IMR-90 (cell line): Measurements from ENCODE around the gene SGTB.
"Not testable (repeated sequence)": the region's sequence is repeated elsewhere in the genome, so short reads cannot be mapped to it uniquely, and the experiment has no call there.

ENCODE experiments used
- CTCF ChIP-seq: conservative IDR thresholded peaks from 2 replicates; pipeline ENCODE4 v1.5.1; 2012; ENCODE audit warnings: mild to moderate bottlenecking, low read depth, low read length, improper control_type of control experiment
- POLR2A ChIP-seq: IDR thresholded peaks from 2 replicates; pipeline ENCODE4 v1.6.1; 2012; ENCODE audit warnings: mild to moderate bottlenecking, low read depth, low read length
- RAD21 ChIP-seq: IDR thresholded peaks from 2 replicates; pipeline ENCODE4 v1.6.1; 2012; ENCODE audit warnings: low read length, improper control_type of control experiment

DNA sequence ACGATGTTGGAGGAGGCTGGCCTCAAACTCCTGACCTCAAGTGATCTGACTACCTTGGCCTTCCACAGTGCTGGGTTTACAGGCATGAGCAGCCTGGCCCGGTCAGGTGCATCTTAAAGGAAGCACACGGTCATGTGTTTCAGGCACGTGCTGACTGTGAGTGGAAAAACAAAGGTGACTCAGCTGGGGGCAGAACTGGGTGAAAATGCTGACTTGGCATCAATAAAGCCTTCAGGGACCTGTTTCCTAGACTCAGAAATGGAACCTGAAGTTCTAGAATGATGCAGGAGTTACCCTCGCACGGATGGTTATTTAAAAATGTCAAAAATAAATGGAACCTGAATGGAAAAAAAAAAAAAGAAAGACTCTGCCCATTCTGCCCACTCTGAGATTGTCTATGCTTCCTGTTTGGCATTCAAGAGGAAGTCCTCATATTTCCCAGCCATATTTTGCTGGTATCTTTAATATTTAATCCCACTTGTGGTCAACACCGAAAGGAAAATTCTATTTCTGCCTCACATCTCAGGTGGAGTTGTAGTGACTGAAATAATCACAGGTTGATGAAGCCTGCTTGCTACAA lies 12.4 kb upstream of the SGTB start:
- TF ChIP-seq CTCF, RAD21, POLR2A: not testable (repeated sequence)
